ENCODE measurements around the gene ZMYM4. TPM values are rescaled to one million over a fixed set of nuclear protein-coding genes. Genes with fewer than 3 reads are reported as not detected.
"Not testable (repeated sequence)": the region's sequence is repeated elsewhere in the genome, so short reads cannot be mapped to it uniquely, and the experiment has no call there.

Gene ZMYM4
- polyA plus RNA-seq, 4 donors, result 3.8 to 31.9 (median 8.7) TPM

- no peak overlapping the region for H3K27ac ChIP-seq (ENCODE audit: low read depth in 1 of 3, low read length in 2 of 3)
- no peaks in the 10 kb centered on the region for H3K27me3 ChIP-seq (ENCODE audit: control insufficient read depth in 3 of 3, insufficient read depth in 3 of 3, low read length in 3 of 3)
- peaks cover 0 to 8% of the 10 kb centered on the region in 2 donors for H3K9me3 ChIP-seq (ENCODE audit: control insufficient read depth in 2 of 2, insufficient read depth in 1 of 2, low read depth in 1 of 2, low read length in 1 of 2)
- DNase-seq (no peak), FAIRE-seq (no peak)
- WGBS, 3 donors, result 85 to 93% (median 87%) methylated on average over 5 of the region's 5 CpGs
- no peak overlapping the region for H3K4me3 ChIP-seq (ENCODE audit: low read depth in 1 of 3, low read length in 3 of 3)
- peaks cover 14 to 32% (median 20%) of the 10 kb centered on the region in 3 donors for H3K36me3 ChIP-seq (ENCODE audit: control insufficient read depth in 3 of 3, insufficient read depth in 2 of 3, low read depth in 1 of 3, low read length in 3 of 3)
- no peaks in the 10 kb centered on the region for H3K4me1 ChIP-seq (ENCODE audit: control insufficient read depth in 3 of 3, insufficient read depth in 2 of 3, low read depth in 1 of 3, low read length in 2 of 3)
Observed at GRCh38 chr1:35461966-35462651, 193.6 kb downstream of the ZMYM4 start.

GRCh38 chr1:35463232-35463631 is 194.7 kb downstream of the ZMYM4 start:
- no peak for FAIRE-seq
- H3K36me3 ChIP-seq (ENCODE audit: control insufficient read depth in 3 of 3, insufficient read depth in 2 of 3, low read depth in 1 of 3, low read length in 3 of 3), result peaks cover 14 to 33% (median 18%) of the 10 kb centered on the region in 3 donors
- no peak overlapping the region for H3K27ac ChIP-seq (ENCODE audit: low read depth in 1 of 3, low read length in 2 of 3)
- DNase-seq, result no peak
- no peaks in the 10 kb centered on the region for H3K4me1 ChIP-seq (ENCODE audit: control insufficient read depth in 3 of 3, insufficient read depth in 2 of 3, low read depth in 1 of 3, low read length in 2 of 3)
- H3K4me3 ChIP-seq (ENCODE audit: low read depth in 1 of 3, low read length in 3 of 3), result no peak overlapping the region
- H3K27me3 ChIP-seq (ENCODE audit: control insufficient read depth in 3 of 3, insufficient read depth in 3 of 3, low read length in 3 of 3), result no peaks in the 10 kb centered on the region
- 88 to 95% (median 94%) methylated on average over 2 of the region's 2 CpGs for WGBS, 3 donors
- peaks cover 0 to 8% of the 10 kb centered on the region in 2 donors for H3K9me3 ChIP-seq (ENCODE audit: control insufficient read depth in 2 of 2, insufficient read depth in 1 of 2, low read depth in 1 of 2, low read length in 1 of 2)

DNA sequence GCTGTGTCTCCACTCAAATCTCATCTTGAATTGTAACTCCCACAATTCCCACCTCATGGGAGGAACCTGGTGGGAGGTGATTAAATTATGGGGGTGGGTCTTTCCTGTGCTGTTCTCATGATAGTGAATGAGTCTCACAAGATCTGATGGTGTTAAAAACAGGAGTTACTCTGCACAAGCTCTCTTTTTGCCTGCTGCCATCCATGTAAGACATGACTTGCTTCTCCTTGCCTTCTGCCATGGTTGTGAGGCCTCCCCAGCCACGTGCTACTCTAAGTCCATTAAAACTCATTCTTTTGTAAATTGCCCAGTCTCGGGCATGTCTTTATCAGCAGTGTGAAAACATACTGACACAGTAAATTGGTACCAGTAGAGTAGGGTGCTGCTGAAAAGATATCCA is 195.2 kb downstream of the ZMYM4 start:
- 94 to 100% (median 98%) methylated on average over 2 of the region's 2 CpGs for WGBS, 3 donors

DNA sequence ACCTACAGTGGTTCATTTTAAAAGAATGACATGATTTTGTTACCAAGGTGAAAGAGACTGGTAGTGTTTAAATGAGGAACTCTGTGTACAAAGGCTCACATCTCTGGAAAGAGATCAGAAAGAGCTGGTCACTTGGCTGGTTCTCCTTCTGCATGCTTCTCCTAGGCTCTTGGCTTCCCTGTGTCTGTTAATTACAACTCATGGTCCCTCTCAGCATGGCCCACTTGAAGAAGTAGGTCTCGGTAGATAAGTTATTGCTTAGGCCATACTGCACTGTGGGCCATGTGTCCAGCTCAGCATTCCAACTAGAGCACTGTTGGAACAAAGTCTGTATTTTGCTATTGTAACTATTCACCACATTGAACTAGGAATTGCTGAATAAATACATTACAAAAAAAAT is 197.6 kb downstream of the ZMYM4 start:
- 96 to 100% (median 98%) methylated on average over 1 of the region's 1 CpG for WGBS, 3 donors
- Histone ChIP-seq H3K4me3 (ENCODE audit: low read depth in 1 of 3, low read length in 3 of 3) (no peak overlapping the region), H3K9me3 (ENCODE audit: control insufficient read depth in 2 of 2, insufficient read depth in 1 of 2, low read depth in 1 of 2, low read length in 1 of 2) (peaks cover 0 to 8% of the 10 kb centered on the region in 2 donors), H3K36me3 (ENCODE audit: control insufficient read depth in 3 of 3, insufficient read depth in 2 of 3, low read depth in 1 of 3, low read length in 3 of 3) (peaks cover 18 to 39% (median 18%) of the 10 kb centered on the region in 3 donors), H3K4me1 (ENCODE audit: control insufficient read depth in 3 of 3, insufficient read depth in 2 of 3, low read depth in 1 of 3, low read length in 2 of 3) (no peaks in the 10 kb centered on the region), H3K27ac (ENCODE audit: low read depth in 1 of 3, low read length in 2 of 3) (no peak overlapping the region), H3K27me3 (ENCODE audit: control insufficient read depth in 3 of 3, insufficient read depth in 3 of 3, low read length in 3 of 3) (no peaks in the 10 kb centered on the region)
- FAIRE-seq (no peak), DNase-seq (no peak)

More for the DNA sequence above, 195.2 kb downstream of the ZMYM4 start:
- FAIRE-seq; H3K4me1 ChIP-seq (ENCODE audit: control insufficient read depth in 3 of 3, insufficient read depth in 2 of 3, low read depth in 1 of 3, low read length in 2 of 3); H3K27ac ChIP-seq (ENCODE audit: low read depth in 1 of 3, low read length in 2 of 3); DNase-seq; H3K9me3 ChIP-seq (ENCODE audit: control insufficient read depth in 2 of 2, insufficient read depth in 1 of 2, low read depth in 1 of 2, low read length in 1 of 2); H3K4me3 ChIP-seq (ENCODE audit: low read depth in 1 of 3, low read length in 3 of 3); H3K27me3 ChIP-seq (ENCODE audit: control insufficient read depth in 3 of 3, insufficient read depth in 3 of 3, low read length in 3 of 3): not testable (repeated sequence)
- peaks cover 14 to 33% (median 18%) of the 10 kb centered on the region in 3 donors for H3K36me3 ChIP-seq (ENCODE audit: control insufficient read depth in 3 of 3, insufficient read depth in 2 of 3, low read depth in 1 of 3, low read length in 3 of 3)

DNA sequence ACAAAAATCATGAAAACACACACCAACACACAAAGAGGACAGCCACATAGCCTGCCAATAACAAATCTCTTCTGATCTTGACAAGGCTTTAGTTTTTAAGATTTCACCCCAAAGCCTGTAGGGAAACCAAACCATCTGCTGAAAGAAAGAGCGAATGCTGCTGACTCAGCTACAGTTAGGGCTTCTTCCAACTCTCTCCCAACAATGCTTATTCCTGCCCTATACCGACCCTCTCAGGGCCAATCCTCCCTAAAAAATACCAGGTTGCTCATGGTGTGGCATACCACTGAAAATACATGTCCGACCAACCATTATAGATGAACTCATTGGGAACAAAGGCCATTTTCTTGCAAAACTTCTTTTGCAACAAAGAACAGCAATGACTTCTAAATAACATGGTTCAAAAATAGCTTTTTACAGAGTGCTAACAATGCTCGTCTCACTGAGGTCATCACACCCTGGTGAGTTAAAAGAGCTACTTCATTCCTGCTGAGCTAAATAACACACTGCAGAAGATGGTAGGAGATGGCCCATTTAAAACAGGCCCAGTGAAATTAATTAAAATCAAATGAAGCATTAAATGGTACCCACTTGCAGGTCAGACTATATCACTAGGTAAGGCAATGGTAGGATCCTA is 202.6 kb downstream of the ZMYM4 start:
- FAIRE-seq (no peak), DNase-seq (no peak)
- H3K4me3 ChIP-seq (ENCODE audit: low read depth in 1 of 3, low read length in 3 of 3), result no peak overlapping the region
- H3K4me1 ChIP-seq (ENCODE audit: control insufficient read depth in 3 of 3, insufficient read depth in 2 of 3, low read depth in 1 of 3, low read length in 2 of 3), result no peaks in the 10 kb centered on the region
- WGBS, 3 donors, result 93 to 97% (median 96%) methylated on average over 4 of the region's 4 CpGs
- H3K27ac ChIP-seq (ENCODE audit: low read depth in 1 of 3, low read length in 2 of 3), result no peak overlapping the region
- H3K9me3 ChIP-seq (ENCODE audit: control insufficient read depth in 2 of 2, insufficient read depth in 1 of 2, low read depth in 1 of 2, low read length in 1 of 2), result no peaks in the 10 kb centered on the region
- H3K27me3 ChIP-seq (ENCODE audit: control insufficient read depth in 3 of 3, insufficient read depth in 3 of 3, low read length in 3 of 3), result no peaks in the 10 kb centered on the region
- peaks cover 11 to 21% (median 13%) of the 10 kb centered on the region in 3 donors for H3K36me3 ChIP-seq (ENCODE audit: control insufficient read depth in 3 of 3, insufficient read depth in 2 of 3, low read depth in 1 of 3, low read length in 3 of 3)

Other genes starting within 250 kb of the ZMYM4 start
- gene ZMYM6, start 236.8 kb upstream of the ZMYM4 start, polyA plus RNA-seq, result 10 to 100 TPM in 2 of 4 donors, 1 to 10 TPM in 2; 6.6 to 20.4 (median 10.0) TPM
- gene ZMYM1, start 189.3 kb upstream of the ZMYM4 start, polyA plus RNA-seq, result 10 to 100 TPM in 1 of 4 donors, 1 to 10 TPM in 3; 1.1 to 17.5 (median 3.2) TPM
- gene SFPQ, start 75.6 kb upstream of the ZMYM4 start, polyA plus RNA-seq, result 100 to 1,000 TPM in 3 of 4 donors, 10 to 100 TPM in 1; 93.8 to 361 (median 146) TPM

Data from small intestine (tissue), 7 donors.